Measurements from ENCODE around the gene DLX1. TPM values are rescaled to one million over a fixed set of nuclear protein-coding genes. Genes with fewer than 3 reads are reported as not detected.

Gene DLX1
- total RNA-seq, 1 donor from 2014 or later: not detected

DNA sequence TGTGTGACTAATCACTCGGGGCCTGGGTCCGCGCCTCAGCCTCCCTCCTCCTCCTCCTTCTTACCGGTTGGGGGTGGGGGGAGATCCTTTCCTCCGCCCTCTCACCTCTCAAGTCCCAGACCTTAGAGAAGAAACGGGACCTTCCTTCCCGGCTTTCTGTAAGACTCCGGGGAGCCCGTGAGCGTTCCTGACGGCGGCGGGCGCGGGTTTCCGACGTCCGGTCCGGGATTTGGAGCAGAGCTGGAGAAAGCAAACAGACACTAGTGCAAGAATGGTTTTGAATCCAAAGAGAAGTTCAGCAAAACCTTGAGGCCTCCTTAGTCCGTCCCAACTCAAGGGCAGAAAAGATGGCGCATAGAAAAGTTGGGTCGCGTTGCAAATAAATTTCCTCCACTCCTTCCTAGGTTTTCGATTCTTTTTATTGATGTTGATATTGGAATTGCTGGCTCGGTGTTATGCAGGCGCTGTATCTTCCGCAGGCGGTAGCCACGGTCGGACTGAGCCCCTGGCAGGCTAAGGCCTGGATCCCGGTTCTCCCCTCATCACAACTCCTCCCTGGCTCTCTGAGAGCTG lies 2.0 kb downstream of the DLX1 start:
- no peak for DNase-seq (ENCODE audit: low spot score)

DNA sequence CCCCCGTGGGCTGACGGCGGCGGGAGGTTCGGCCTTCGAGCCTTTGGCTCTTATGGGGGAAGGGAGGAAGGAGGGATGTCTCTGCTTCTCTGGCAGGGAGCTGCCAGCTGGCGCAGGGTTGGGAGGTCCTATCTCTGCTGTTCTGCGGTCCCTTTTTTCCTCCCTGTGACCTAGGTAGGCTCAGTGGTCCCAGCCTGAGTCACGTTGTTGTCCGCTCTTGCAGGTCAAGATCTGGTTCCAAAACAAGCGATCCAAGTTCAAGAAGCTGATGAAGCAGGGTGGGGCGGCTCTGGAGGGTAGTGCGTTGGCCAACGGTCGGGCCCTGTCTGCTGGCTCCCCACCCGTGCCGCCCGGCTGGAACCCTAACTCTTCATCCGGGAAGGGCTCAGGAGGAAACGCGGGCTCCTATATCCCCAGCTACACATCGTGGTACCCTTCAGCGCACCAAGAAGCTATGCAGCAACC lies 2.5 kb downstream of the DLX1 start:
- DNase-seq (ENCODE audit: low spot score): no peak

GRCh38 chr2:172088245-172089004 lies 3.1 kb downstream of the DLX1 start:
- no peak for DNase-seq (ENCODE audit: low spot score)

DNA sequence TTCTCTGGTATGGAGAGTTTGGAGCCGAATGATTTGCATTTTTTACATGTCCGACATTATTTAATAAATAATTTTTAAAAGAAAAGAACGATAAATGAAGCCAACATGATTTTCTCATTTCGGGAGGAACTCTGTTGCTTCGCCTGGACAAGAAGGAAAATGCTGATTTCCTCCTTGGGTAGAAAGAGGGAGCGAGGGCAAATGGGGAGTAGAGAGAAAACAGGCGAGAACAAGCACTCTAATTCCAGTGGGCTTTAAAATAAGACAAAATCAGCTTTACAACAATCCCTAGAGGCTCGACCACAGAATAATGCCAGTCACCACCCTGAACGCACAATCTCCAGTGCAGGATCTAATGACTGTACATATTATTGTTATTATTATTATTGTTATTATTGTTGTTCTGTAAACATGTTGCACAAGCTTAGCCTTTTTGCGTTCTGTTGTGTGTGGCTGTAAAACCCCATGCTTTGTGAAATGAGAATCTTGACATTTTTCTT lies 3.7 kb downstream of the DLX1 start:
- no peak for DNase-seq (ENCODE audit: low spot score)

GRCh38 chr2:172089633-172090032 lies 4.3 kb downstream of the DLX1 start:
- no peak for DNase-seq (ENCODE audit: low spot score)

GRCh38 chr2:172090044-172090961 lies 5.0 kb downstream of the DLX1 start:
- DNase-seq (ENCODE audit: low spot score): no peak

DNA sequence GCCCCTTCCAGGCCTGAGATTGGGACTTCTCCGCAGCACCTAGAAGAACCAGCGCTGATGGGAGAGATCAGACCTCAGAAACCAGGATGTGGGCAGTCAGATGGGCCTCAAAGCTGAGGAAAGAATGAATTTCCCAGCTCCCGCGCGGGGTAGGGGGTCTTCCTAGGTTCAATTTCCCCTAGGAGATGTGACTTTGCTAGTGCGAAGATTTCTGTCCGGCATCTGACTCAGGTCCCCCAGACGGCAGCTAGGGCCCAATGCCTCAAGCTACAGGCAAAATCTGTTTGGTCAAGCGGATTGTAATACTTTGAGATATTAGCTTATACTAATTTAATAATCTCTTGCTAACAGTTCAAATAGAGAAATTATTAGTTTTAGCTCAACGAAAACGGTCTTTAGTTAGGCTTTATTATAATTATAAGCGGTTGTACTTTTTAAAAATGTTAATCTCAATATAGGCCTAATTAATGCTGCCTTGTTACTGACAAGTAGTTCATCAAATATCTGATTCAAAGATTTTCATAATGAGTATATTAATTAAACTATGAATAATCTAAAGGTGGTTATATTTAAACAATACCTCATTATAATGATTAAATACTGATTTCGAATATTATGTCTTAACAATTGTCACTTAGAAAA lies 5.8 kb downstream of the DLX1 start:
- no peak for DNase-seq (ENCODE audit: low spot score)

GRCh38 chr2:172091761-172092566 lies 6.7 kb downstream of the DLX1 start:
- no peak for DNase-seq (ENCODE audit: low spot score)

DNA sequence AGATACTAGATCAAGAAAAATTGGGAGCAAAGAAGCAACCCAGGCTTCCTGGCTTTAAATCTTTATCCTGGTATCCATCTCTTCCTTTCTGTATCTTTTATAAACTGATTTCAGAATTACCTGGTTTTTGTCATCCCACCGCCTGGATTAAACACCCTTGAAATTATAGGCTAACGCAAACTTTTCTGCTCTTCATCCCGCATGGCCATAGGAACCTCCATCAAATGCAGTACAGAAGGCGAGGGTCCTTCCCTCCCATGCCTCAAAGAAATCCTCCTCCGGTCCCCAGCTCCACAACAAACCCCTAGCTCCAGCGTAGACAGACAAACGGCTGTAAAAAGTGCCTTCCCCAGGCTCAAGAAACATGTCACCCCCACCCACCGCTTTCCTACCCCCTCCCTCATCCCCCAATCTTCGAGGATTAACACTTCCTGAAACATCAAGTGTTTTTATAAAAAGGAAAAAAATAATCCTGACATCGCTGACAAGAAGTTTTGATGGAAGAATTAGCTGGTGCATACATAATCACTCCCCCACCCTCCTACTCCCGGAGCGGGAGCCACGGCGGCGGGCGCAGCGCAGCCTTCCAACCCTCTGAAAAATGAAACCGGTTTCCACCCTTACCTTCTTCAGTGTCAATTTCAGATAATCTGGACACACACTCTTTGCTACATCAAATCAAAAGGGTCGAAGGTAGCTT lies 7.6 kb downstream of the DLX1 start:
- DNase-seq (ENCODE audit: low spot score): no peak

DNA sequence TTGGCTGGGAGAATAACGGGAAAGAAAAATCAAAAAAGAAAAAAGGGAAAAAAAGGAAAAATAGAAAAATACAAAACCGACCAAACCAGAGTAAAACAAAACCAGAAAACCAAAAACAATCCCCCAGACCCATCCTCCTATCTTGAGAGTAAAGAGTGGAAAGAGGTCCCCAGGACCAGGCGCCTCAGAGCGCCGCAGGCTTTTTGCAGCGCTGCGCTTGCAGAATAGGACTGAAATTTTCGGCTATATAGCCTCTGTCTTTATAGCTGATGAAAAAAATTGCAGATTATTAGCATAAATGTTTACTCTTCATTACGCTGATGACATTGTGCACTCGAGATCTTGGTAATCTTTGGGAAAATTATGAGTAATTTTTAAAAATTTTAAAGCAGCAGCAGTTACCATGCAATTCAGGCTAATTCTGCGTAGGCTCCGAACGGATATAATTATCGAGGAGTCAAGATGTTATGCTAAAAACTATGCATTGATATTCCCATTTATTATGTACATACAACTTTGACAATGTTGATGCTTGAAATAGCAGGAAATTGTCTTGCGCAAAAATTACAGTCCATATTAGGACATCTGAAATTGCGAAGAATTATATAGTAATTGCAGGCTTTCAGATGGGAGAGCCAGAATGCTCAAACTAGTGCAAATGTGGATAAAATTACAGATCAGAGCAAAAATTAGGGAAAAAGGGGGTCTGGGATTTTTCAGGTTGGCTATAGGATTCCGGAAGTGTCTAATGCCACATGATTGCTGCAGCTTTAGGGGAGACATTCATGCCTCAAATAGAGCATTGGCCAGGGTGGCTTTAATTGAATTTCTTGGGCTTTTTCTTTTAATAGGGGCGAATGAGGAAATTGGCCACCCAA lies 8.3 kb downstream of the DLX1 start:
- no peak for DNase-seq (ENCODE audit: low spot score)

- no peak for DNase-seq (ENCODE audit: low spot score)
Observed at GRCh38 chr2:172094294-172095145, 9.2 kb downstream of the DLX1 start.

- DNase-seq (ENCODE audit: low spot score): peak; percentile 75
Observed at GRCh38 chr2:172095146-172095904, 10.0 kb downstream of the DLX1 start.

DNA sequence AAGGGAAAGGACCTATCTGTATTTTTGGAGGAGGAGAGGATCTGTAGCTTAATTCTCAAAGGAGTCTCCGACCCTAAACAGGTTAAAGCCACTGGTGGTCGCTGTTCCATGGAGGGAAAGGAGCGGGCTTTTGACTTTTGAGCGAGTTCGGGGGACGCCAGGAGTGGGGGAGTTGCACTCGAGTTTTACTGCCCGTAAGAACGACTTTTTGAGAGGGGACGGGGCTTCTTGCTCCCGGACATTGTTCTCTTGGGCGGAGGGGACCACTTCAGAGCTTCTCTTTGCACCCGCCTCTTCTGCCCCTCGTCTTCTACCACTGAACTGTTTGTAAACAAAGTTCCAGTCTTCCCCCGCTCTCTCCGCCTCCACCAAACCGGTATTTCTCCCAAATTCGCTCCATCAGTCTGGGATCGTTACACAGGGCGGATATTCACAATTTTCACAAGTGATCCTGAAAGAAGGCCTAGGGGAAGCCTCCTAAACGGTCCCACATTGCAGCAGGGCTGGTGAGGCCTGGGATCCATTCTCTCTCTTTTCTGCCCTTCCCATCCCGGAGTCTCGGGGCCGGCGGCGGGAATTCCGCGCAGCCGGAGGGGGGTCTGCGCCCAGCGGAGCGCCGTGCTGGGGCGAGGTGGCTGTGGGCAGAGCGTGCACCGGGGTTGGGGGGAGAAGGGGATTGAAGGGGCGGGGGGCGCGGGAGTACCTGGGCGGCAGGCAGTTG lies 10.8 kb downstream of the DLX1 start:
- DNase-seq (ENCODE audit: low spot score): no peak

GRCh38 chr2:172096626-172097547 lies 11.6 kb downstream of the DLX1 start:
- no peak for DNase-seq (ENCODE audit: low spot score)

DNA sequence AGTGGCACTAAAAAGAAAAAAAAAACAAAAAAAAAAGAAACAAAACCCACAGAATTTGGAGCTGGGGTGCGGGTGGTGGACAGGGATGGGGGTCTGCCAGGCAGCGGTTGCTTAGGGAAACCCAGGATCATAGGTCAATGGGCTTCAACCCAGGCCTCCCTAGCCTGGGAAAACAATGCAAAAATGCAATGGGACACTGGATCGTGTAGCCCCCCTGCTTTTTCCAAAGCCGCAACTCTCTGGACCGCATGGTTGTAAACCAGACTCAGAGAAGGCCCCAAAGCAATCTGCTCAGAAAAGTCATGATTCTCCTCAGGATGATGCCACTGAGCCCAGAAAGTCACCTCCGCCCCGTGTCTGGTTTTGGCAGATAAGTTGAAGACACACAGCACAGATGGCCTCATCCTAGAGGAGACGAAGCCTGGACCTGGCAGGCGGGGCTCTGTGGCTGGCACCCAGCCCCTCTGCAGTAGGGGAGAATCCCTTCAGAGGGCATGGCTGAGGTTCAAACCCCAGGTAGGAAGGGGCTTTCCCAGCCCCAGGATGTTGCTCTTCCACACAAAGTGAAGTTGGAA lies 12.3 kb downstream of the DLX1 start:
- DNase-seq (ENCODE audit: low spot score): no peak
